ENCODE measurements around the gene RNF40. TPM values are rescaled to one million over a fixed set of nuclear protein-coding genes. Genes with fewer than 3 reads are reported as not detected.

The RNF40 gene
- total RNA-seq, 1 donor from 2014 or later: 94.6 TPM

DNA sequence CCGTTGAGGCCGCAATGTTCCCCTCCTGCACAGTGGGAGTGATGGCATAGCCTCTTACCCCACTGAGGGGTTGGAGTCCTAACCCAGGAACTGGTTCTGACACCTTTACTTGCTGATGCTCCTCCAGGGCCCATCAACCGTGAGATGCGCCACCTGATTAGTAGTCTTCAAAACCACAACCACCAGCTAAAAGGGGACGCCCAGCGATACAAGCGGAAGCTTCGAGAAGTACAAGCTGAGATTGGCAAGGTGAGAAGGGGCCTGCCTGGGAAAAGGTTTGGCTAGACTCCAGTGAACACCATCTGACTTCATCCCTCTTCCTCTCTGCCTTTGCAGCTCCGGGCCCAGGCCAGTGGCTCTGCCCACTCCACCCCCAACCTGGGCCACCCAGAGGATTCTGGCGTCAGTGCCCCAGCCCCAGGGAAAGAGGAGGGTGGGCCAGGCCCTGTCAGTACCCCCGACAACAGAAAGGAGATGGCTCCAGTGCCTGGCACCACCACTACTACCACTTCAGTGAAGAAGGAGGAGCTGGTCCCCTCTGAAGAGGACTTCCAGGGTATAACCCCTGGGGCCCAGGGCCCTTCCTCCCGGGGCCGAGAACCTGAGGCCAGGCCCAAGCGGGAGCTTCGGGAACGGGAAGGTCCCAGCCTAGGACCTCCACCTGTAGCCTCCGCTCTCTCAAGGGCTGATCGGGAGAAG is 5.8 kb downstream of the RNF40 start:
- no peaks in the 10 kb centered on the region for H3K27me3 Mint-ChIP-seq (ENCODE audit: low read depth, unreplicated experiment)
- DNase-seq (ENCODE audit: low read depth) (no peak), FAIRE-seq (no peak)
- H3K9me3 ChIP-seq (ENCODE audit: insufficient read depth, low read depth, low read length): no peaks in the 10 kb centered on the region
- peaks cover 4% of the 10 kb centered on the region for H3K4me1 ChIP-seq (ENCODE audit: insufficient read depth, low read length)
- H3K4me3 ChIP-seq (ENCODE audit: insufficient read depth, low read depth, low read length): no peak overlapping the region
- peak overlapping the region; percentile 18 for H3K27ac Mint-ChIP-seq (ENCODE audit: unreplicated experiment)
- H4K20me1 ChIP-seq (ENCODE audit: insufficient read depth, low read length): peaks cover 70% of the 10 kb centered on the region
- no peaks in the 10 kb centered on the region for H3K27me3 ChIP-seq (ENCODE audit: insufficient read depth, low read length)
- H3K9ac ChIP-seq (ENCODE audit: low read length): no peak overlapping the region
- H3K36me3 ChIP-seq (ENCODE audit: insufficient read depth, low read length): peaks cover 70% of the 10 kb centered on the region
- H3K9me3 Mint-ChIP-seq (ENCODE audit: unreplicated experiment): no peaks in the 10 kb centered on the region
- peaks cover 35% of the 10 kb centered on the region for H3K79me2 ChIP-seq (ENCODE audit: insufficient read depth, low read length)
- TF ChIP-seq, protein P1, sequence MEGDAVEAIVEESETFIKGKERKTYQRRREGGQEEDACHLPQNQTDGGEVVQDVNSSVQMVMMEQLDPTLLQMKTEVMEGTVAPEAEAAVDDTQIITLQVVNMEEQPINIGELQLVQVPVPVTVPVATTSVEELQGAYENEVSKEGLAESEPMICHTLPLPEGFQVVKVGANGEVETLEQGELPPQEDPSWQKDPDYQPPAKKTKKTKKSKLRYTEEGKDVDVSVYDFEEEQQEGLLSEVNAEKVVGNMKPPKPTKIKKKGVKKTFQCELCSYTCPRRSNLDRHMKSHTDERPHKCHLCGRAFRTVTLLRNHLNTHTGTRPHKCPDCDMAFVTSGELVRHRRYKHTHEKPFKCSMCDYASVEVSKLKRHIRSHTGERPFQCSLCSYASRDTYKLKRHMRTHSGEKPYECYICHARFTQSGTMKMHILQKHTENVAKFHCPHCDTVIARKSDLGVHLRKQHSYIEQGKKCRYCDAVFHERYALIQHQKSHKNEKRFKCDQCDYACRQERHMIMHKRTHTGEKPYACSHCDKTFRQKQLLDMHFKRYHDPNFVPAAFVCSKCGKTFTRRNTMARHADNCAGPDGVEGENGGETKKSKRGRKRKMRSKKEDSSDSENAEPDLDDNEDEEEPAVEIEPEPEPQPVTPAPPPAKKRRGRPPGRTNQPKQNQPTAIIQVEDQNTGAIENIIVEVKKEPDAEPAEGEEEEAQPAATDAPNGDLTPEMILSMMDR (IDR thresholded peaks at IDR 0.05; ENCODE audit: insufficient read depth, low read depth, low read length): no peak
- TF ChIP-seq EZH2 (IDR thresholded peaks at IDR 0.05; ENCODE audit: insufficient read depth, low read length): no peak
- peaks cover 25% of the 10 kb centered on the region for H3K36me3 Mint-ChIP-seq (ENCODE audit: low read depth, unreplicated experiment)
- peaks cover 12% of the 10 kb centered on the region for H3K4me1 Mint-ChIP-seq (ENCODE audit: low read depth, unreplicated experiment)
- H3K4me3 Mint-ChIP-seq (ENCODE audit: unreplicated experiment): no peak overlapping the region
- H3K27ac ChIP-seq (ENCODE audit: low read depth, low read length): no peak overlapping the region
- no peak overlapping the region for H2AFZ ChIP-seq (ENCODE audit: low read depth, low read length)
- H3K4me2 ChIP-seq (ENCODE audit: low read length): no peak overlapping the region

DNA sequence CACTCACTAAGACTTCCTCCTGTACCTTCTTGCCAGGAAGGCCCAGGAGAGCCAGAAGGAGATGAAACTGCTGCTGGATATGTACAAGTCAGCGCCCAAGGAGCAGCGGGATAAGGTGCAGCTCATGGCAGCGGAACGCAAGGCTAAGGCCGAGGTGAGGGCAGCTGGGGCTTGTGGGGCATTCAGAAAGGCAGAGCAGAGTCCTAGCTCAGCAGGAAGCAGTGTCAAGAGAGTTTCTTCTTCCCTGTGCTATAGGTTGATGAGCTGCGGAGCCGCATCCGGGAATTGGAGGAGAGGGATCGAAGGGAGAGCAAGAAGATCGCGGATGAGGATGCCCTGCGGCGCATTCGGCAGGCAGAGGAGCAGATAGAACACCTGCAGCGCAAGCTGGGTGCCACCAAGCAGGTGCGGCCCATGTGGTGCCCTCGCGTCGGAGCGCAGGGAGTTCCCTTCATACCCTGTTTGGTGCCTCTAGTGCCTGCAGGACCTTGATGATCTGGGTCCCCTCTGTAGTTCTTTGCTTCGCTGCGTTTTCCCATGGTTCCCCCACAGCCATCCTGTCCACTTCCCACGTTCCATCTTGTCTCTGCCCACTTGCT is 6.6 kb downstream of the RNF40 start:
- Histone ChIP-seq H3K4me1 (ENCODE audit: insufficient read depth, low read length) (no peaks in the 10 kb centered on the region), H3K36me3 (ENCODE audit: insufficient read depth, low read length) (peaks cover 69% of the 10 kb centered on the region), H3K9ac (ENCODE audit: low read length) (no peak overlapping the region), H3K27me3 (ENCODE audit: insufficient read depth, low read length) (no peaks in the 10 kb centered on the region), H3K27ac (ENCODE audit: low read depth, low read length) (no peak overlapping the region), H4K20me1 (ENCODE audit: insufficient read depth, low read length) (peaks cover 65% of the 10 kb centered on the region), H3K4me2 (ENCODE audit: low read length) (no peak overlapping the region), H2AFZ (ENCODE audit: low read depth, low read length) (no peak overlapping the region), H3K79me2 (ENCODE audit: insufficient read depth, low read length) (peaks cover 27% of the 10 kb centered on the region), H3K9me3 (ENCODE audit: insufficient read depth, low read depth, low read length) (no peaks in the 10 kb centered on the region), H3K4me3 (ENCODE audit: insufficient read depth, low read depth, low read length) (no peak overlapping the region)
- Mint-ChIP-seq H3K27me3 (ENCODE audit: low read depth, unreplicated experiment) (no peaks in the 10 kb centered on the region), H3K4me3 (ENCODE audit: unreplicated experiment) (no peak overlapping the region), H3K36me3 (ENCODE audit: low read depth, unreplicated experiment) (peaks cover 29% of the 10 kb centered on the region), H3K4me1 (ENCODE audit: low read depth, unreplicated experiment) (peaks cover 5% of the 10 kb centered on the region), H3K27ac (ENCODE audit: unreplicated experiment) (peak overlapping the region; percentile 58), H3K9me3 (ENCODE audit: unreplicated experiment) (no peaks in the 10 kb centered on the region)
- TF ChIP-seq, protein P1 (IDR thresholded peaks at IDR 0.05; ENCODE audit: insufficient read depth, low read depth, low read length): no peak
- TF ChIP-seq EZH2 (IDR thresholded peaks at IDR 0.05; ENCODE audit: insufficient read depth, low read length): no peak
- DNase-seq (ENCODE audit: low read depth): no peak
- no peak for FAIRE-seq
